ENCODE measurements around the gene RIC1.

RIC1 gene

DNA sequence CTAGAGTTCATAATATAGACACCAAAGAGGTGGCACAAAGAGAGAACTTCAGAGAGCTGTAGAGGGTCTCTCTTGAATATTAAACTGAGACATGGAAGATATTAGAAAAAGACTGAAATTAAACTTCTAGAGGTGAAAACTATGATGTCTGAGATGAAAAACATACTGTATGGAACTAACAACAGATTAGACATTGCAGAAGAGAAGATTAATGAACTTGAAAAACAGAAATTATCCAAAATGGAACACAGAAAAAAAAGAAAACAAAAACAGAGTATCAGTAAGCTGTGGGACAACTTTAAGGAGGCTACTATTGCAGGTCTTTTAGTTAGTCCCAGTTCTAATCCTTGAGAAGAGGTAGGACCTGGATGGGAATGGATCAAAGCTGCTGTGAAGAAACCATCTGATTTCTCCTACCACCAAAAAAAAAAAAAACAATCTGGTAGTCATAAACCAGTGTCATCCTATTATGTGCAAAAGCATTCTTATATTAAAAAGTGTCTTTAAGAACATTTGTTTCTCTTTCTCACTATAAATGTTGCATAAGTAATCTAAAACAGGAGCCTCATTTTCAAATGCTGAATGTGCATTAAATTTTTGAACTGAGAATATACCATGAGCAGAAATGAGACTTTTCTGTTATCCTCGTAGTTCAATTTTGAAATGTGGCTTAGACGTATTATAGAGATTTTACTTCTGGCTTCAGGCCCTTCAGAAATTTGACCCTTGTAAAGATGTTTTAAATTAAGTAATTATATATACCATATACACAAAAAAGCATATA lies 107.8 kb downstream of the RIC1 start:
- Histone ChIP-seq H3K9me3 (ENCODE audit: low read length) (no peaks in the 10 kb centered on the region), H3K9me2 (ENCODE audit: low read depth, low read length) (no peaks in the 10 kb centered on the region), H3K4me3 (ENCODE audit: low read depth, low read length, poor library complexity, severe bottlenecking) (no peak overlapping the region), H3K27ac (ENCODE audit: low read depth, low read length, poor library complexity, severe bottlenecking) (no peak overlapping the region), H3F3A (ENCODE audit: insufficient read depth, low read length) (no peaks in the 10 kb centered on the region), H3K9ac (ENCODE audit: low read length) (no peak overlapping the region), H2AFZ (ENCODE audit: low read length) (no peak overlapping the region), H3K4me1 (ENCODE audit: insufficient read depth, low read length, severe bottlenecking) (no peaks in the 10 kb centered on the region), H3K79me2 (ENCODE audit: insufficient read depth, low read length) (no peaks in the 10 kb centered on the region), H3K4me2 (ENCODE audit: low read length) (no peak overlapping the region), H4K20me1 (ENCODE audit: insufficient read depth, low read length) (no peaks in the 10 kb centered on the region), H3K27me3 (ENCODE audit: insufficient read depth, low read length) (no peaks in the 10 kb centered on the region), H3K36me3 (ENCODE audit: insufficient read depth, low read length) (peaks cover 90% of the 10 kb centered on the region)
- TF ChIP-seq, protein P1, sequence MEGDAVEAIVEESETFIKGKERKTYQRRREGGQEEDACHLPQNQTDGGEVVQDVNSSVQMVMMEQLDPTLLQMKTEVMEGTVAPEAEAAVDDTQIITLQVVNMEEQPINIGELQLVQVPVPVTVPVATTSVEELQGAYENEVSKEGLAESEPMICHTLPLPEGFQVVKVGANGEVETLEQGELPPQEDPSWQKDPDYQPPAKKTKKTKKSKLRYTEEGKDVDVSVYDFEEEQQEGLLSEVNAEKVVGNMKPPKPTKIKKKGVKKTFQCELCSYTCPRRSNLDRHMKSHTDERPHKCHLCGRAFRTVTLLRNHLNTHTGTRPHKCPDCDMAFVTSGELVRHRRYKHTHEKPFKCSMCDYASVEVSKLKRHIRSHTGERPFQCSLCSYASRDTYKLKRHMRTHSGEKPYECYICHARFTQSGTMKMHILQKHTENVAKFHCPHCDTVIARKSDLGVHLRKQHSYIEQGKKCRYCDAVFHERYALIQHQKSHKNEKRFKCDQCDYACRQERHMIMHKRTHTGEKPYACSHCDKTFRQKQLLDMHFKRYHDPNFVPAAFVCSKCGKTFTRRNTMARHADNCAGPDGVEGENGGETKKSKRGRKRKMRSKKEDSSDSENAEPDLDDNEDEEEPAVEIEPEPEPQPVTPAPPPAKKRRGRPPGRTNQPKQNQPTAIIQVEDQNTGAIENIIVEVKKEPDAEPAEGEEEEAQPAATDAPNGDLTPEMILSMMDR (IDR thresholded peaks at IDR 0.05; ENCODE audit: low read length) = no peak
- no peak for TF ChIP-seq EZH2 (IDR thresholded peaks at IDR 0.05; ENCODE audit: borderline replicate concordance, low read length)

DNA sequence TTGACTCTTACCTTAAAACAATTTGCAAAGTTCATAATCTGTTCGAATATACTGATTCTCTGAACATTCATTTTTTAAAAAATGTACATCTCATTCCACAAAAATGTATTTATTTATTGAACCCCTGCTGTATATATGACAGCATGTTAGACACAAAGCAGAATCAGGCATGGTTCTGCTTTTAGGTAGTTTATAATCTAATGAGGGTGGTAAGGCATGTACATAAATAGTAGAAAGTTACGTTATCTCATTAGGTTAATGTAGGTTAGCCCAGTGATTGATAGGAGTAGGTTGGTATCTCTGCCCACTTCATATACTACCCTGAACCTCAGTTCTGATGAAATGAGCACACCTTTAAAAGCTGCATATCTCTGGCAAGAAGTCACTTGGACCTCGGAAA lies 114.2 kb downstream of the RIC1 start:
- TF ChIP-seq, protein P1 (IDR thresholded peaks at IDR 0.05; ENCODE audit: low read length) = no peak
- no peak for TF ChIP-seq EZH2 (IDR thresholded peaks at IDR 0.05; ENCODE audit: borderline replicate concordance, low read length)

DNA sequence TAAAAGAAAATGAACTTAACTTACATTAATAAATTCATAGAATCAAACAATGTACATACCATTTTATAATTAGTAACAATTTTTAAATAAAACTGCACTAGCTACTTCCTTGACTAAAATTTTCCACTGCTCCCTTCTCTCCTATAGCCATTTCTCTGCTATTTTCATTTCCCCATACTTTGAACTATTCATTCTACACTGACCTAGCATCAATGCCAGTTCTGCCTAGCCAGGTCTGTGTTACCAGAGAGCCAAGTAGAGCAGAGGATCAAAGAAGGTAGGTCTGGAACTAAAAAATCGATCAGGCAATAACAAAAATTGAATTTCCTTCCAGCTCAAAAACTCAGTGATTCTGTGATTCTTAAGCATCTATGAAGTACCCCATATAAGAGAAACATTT lies 119.5 kb downstream of the RIC1 start:
- H2AFZ ChIP-seq (ENCODE audit: low read length) = no peak overlapping the region
- no peak overlapping the region for H3K9ac ChIP-seq (ENCODE audit: low read length)
- H3K4me2 ChIP-seq (ENCODE audit: low read length) = no peak overlapping the region
- no peaks in the 10 kb centered on the region for H3K27me3 ChIP-seq (ENCODE audit: insufficient read depth, low read length)
- no peaks in the 10 kb centered on the region for H4K20me1 ChIP-seq (ENCODE audit: insufficient read depth, low read length)
- no peak overlapping the region for H3K27ac ChIP-seq (ENCODE audit: low read depth, low read length, poor library complexity, severe bottlenecking)
- H3K4me3 ChIP-seq (ENCODE audit: low read depth, low read length, poor library complexity, severe bottlenecking) = no peak overlapping the region
- peaks cover 3% of the 10 kb centered on the region; the same call in 1 of the 2 replicates for H3K9me3 ChIP-seq (ENCODE audit: low read length)
- no peaks in the 10 kb centered on the region for H3F3A ChIP-seq (ENCODE audit: insufficient read depth, low read length)
- peaks cover 99% of the 10 kb centered on the region for H3K36me3 ChIP-seq (ENCODE audit: insufficient read depth, low read length)
- no peaks in the 10 kb centered on the region for H3K4me1 ChIP-seq (ENCODE audit: insufficient read depth, low read length, severe bottlenecking)
- no peaks in the 10 kb centered on the region for H3K9me2 ChIP-seq (ENCODE audit: low read depth, low read length)
- H3K79me2 ChIP-seq (ENCODE audit: insufficient read depth, low read length) = no peaks in the 10 kb centered on the region
- TF ChIP-seq EZH2 (IDR thresholded peaks at IDR 0.05; ENCODE audit: borderline replicate concordance, low read length) = no peak
- TF ChIP-seq, protein P1 (IDR thresholded peaks at IDR 0.05; ENCODE audit: low read length) = no peak

More for the DNA sequence above, 114.2 kb downstream of the RIC1 start:
- Histone ChIP-seq H3K79me2 (ENCODE audit: insufficient read depth, low read length) (no peaks in the 10 kb centered on the region), H3K27me3 (ENCODE audit: insufficient read depth, low read length) (no peaks in the 10 kb centered on the region), H3K27ac (ENCODE audit: low read depth, low read length, poor library complexity, severe bottlenecking) (no peak overlapping the region), H3K9me2 (ENCODE audit: low read depth, low read length) (no peaks in the 10 kb centered on the region), H2AFZ (ENCODE audit: low read length) (no peak overlapping the region), H3K4me2 (ENCODE audit: low read length) (no peak overlapping the region), H3K4me1 (ENCODE audit: insufficient read depth, low read length, severe bottlenecking) (no peaks in the 10 kb centered on the region), H3K9ac (ENCODE audit: low read length) (no peak overlapping the region), H3F3A (ENCODE audit: insufficient read depth, low read length) (no peaks in the 10 kb centered on the region), H3K36me3 (ENCODE audit: insufficient read depth, low read length) (peaks cover 99% of the 10 kb centered on the region), H3K9me3 (ENCODE audit: low read length) (peaks cover 3% of the 10 kb centered on the region; the same call in 1 of the 2 replicates), H4K20me1 (ENCODE audit: insufficient read depth, low read length) (no peaks in the 10 kb centered on the region), H3K4me3 (ENCODE audit: low read depth, low read length, poor library complexity, severe bottlenecking) (no peak overlapping the region)
